PC-3 (cell line): ENCODE results near the gene GJA3.

ENCODE experiments used
- CTCF ChIP-seq: fragments of 300-600 bp; sonication (generic); conservative IDR thresholded peaks from 2 replicates; pipeline ENCODE4 v1.5.1; 2017; ENCODE audit warnings: antibody characterized with exemption, low read depth, mild to moderate bottlenecking, low read length
- EZH2 ChIP-seq: fragments of 300-600 bp; sonication (generic); IDR thresholded peaks from one replicate; pipeline ENCODE4 v1.6.1; 2017; ENCODE audit warnings: antibody characterized with exemption, mild to moderate bottlenecking, low read length; ENCODE audit not compliant: unreplicated experiment
- EZH2phosphoT487 ChIP-seq: fragments of 300-600 bp; sonication (generic); IDR thresholded peaks from 2 replicates; pipeline ENCODE4 v1.6.1; 2018; ENCODE audit warnings: mild to moderate bottlenecking, antibody characterized with exemption, low read length, borderline replicate concordance

- TF ChIP-seq CTCF (no peak), EZH2 (no peak), EZH2phosphoT487 (no peak)
Measured at GRCh38 chr13:20209948-20210347, 49.1 kb upstream of the GJA3 start.
